HTERT RPE-1 (cell line): ENCODE data around the gene PSG2.
"Not testable (repeated sequence)": the region's sequence is repeated elsewhere in the genome, so short reads cannot be mapped to it uniquely, and the experiment has no call there.

Source experiments
- in situ Hi-C: fragments of 300-500 bp; cut with MboI; formaldehyde crosslinking; loops from 4 replicates; pipeline ENCODE4 v1.14.3; 2020; ENCODE audit warnings: low sequenced_read_pairs

PSG2 gene

GRCh38 chr19:43082601-43083000 lies at the start of gene PSG2:
TSS of gene PSG2 (minus strand) at chr19:43082701. CDS start at chr19:43082569, 132 bp downstream.
- in situ Hi-C loops = not testable (repeated sequence)

DNA sequence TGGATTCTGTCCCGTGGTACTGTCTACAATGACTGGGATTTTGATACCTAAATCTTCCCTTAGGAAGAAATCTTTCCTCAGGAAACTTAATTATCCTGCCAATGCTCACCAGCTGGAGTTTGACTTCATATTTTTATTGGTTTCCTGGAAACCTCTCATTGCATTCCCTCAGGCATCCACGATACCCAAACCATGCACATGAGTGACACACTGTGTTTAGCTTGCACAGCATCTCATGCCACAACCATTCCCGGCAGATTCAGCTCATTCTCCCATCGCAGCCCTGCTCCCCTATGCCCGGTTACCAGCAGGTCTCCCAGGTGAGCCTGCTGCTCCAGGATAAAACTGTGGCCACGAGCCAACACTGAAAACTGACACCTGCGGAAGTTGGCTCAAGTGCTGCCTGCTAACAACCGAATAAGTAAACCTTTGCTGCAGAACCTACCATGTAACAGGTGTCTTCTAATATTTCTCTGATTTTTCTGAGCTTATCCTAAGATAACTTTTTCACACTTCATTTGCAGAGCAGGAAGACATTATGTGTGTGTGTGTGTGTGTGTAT lies 48.9 kb upstream of the PSG2 start:
- in situ Hi-C loops = not testable (repeated sequence)

DNA sequence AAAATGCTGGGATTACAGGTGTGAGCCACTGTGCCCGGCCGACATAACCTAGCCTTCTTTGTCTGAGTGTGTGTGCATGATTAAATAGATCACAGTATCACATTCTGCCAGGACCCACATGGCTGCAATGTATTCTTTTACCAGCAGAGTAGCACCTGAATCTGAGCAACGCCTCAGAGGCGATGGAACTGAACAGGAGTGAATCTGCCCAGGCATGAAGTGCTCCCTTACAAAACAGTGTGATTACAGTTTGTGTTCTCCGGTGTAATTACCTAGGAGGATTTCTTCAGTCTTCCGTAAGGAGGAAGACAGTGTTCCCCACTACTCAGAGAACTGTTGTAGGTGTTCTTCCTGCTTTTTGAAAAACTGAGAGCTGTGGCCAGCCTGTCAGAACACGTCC lies 46.7 kb upstream of the PSG2 start:
- in situ Hi-C loops = not testable (repeated sequence)

DNA sequence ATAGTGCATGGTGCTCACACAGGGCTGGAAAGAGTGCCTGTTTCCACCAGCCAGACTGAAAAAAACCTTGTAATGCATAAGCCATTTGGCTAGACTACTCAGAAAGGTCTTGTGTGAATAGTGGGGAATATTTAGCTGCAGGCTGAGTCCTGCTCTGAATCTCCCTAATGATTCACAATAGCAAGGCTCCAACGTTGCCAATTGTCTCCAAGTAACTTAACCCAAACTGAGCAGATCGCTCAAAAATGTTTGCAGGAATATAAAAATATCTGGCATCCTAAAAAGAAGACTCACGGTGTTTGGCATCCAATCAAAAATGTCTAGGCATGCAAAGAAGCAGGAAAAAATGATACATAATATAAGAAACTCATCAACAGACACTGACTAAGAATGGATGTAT lies 44.8 kb upstream of the PSG2 start:
- in situ Hi-C loops = not testable (repeated sequence)

GRCh38 chr19:43126720-43127119 lies 44.2 kb upstream of the PSG2 start:
- in situ Hi-C loops = no loop called here

- in situ Hi-C loops = no loop called here
Measured at GRCh38 chr19:43124360-43124759, 41.9 kb upstream of the PSG2 start.

DNA sequence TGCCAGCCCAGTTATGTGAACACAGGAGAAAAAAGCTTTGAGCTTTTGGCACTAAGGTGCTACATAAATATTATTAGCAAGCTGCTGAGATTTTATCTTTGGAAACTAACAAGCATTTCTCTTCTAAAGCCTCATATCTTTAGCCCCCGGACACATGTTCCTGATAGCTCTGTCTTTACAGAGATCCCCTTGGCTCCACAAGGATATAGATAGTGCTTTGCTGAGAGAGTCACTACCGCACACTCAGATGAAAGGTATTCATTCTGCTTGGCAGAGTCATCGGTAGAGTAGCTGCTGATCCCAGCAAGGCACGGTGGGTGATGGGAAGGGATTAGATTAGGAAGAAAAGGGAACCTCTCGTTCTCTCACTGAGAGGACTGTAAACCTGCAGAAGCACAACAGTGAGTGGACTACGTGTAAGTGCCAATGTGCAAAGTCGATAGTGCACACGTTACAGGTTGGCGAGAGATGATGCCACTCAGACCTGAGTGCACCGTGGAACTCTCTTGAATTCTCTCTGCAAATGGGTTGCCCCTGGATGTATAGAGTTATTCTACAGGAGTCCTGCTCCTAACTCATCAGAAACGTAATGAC lies 38.0 kb upstream of the PSG2 start:
- in situ Hi-C loops = not testable (repeated sequence)

- in situ Hi-C loops = not testable (repeated sequence)
Measured at GRCh38 chr19:43119526-43119925, 37.0 kb upstream of the PSG2 start.

DNA sequence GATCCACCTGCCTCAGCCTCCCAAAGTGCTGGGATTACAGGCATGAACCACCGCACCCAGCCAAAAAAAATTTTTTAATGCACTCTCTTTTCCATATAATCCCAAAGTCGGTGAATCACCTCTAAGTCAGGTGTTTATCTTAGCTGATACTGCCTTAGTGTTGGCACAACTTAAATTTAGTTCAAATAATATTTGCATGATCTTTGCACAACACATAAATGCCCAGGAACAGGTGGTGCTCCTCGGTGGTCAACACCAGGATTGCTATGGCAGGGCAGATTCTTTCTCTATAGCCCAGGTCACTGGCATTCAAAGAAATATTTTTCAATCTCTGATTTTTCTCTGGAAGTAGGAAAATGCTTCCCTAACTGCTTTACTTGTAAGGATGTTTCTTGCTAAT lies 33.9 kb upstream of the PSG2 start:
- in situ Hi-C loops = not testable (repeated sequence)

GRCh38 chr19:43115548-43115947 lies 33.0 kb upstream of the PSG2 start:
- in situ Hi-C loops = not testable (repeated sequence)

- in situ Hi-C loops = not testable (repeated sequence)
Measured at GRCh38 chr19:43115064-43115463, 32.6 kb upstream of the PSG2 start.

GRCh38 chr19:43114626-43115025 lies 32.1 kb upstream of the PSG2 start:
- in situ Hi-C loops = not testable (repeated sequence)

GRCh38 chr19:43107401-43107800 lies 24.9 kb upstream of the PSG2 start:
- in situ Hi-C loops = not testable (repeated sequence)

DNA sequence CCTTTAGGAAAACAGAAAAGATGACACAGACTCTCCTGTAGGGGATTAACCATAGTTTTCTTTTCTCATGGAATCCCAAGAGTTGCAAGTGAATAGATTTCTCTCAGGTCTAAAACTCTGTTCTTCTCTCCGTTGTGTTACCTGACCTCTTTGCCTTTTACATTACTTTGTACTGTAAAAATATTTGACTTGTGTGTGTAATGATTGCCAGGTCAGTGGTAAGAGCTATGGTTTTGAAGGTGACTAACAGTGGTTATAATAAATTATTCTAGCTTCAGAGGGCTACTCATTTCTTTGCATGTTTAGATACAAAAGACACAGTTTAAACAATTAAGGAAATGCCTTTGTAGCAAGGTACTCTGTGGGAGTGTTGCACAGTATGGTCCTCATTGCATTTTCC lies 23.0 kb upstream of the PSG2 start:
- in situ Hi-C loops = no loop called here

- in situ Hi-C loops = not testable (repeated sequence)
Measured at GRCh38 chr19:43104215-43104850, 21.8 kb upstream of the PSG2 start.

GRCh38 chr19:43101950-43102349 lies 19.4 kb upstream of the PSG2 start:
- in situ Hi-C loops = no loop called here

DNA sequence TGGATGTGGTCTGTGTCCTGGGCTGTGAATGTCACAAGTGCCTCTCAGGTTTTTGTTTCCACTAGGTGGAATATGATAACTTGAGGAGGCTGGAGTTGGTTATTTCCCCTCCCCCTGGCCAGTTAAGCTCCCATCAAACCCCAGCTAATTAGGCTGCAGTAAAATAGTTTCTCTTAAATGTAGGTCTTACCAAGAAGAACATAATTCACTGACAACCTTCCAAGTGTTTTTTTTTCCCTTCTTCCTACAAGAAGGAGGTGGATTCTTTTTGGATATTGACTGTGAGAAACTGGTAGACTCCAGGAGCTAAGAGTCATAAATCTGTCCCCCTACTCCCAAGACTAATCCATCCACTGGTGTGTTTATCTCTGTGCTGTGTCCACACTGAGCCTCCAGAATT lies 15.9 kb upstream of the PSG2 start:
- in situ Hi-C loops = not testable (repeated sequence)

GRCh38 chr19:43087702-43088340 lies 5.3 kb upstream of the PSG2 start:
- in situ Hi-C loops = not testable (repeated sequence)

- in situ Hi-C loops = not testable (repeated sequence)
Measured at GRCh38 chr19:43085796-43086530, 3.5 kb upstream of the PSG2 start.

DNA sequence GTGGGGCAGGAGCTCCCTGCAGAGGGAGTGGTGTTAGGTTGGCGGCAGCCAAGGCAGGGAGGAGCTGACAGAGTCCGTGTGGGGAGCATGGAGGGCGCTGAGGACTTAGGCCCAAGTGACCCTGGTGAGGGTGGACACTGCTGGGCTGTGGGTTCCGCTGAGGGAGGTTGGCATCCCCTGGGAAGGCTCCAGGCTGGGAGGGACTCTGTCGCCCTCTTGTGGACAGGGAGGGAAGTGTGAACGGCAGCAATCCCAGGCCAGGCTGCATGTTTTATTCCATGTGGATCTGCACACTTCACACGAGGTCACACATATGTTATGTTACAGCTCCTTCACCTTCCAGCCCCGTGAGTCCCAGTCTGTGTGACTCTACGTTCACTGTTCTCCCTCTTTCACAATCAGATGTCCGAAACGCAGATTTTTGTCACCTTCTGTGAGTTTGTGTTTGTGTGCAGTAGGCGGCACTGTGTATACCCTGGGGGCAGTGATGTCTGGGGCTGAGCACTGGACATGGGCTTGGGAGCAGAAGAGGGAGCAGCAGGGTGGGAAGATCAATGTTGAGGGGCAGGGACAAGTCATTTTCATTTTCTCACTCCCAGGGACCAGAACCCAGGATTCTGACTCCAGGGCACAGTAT lies 1.8 kb upstream of the PSG2 start:
- in situ Hi-C loops = not testable (repeated sequence)

- in situ Hi-C loops = not testable (repeated sequence)
Measured at GRCh38 chr19:43083721-43084120, 1.2 kb upstream of the PSG2 start.
